HG03520 (cell line): Measurements from ENCODE around the gene CUX1.
"Not testable (repeated sequence)": the region's sequence is repeated elsewhere in the genome, so short reads cannot be mapped to it uniquely, and the experiment has no call there.

Experiments
- ATAC-seq: cut with Tn5 transposase; IDR thresholded peaks from one replicate; pipeline ENCODE4 v1.9.1; 2021; ENCODE audit warnings: mild to moderate bottlenecking, moderate library complexity; ENCODE audit not compliant: unreplicated experiment

CUX1 gene

DNA sequence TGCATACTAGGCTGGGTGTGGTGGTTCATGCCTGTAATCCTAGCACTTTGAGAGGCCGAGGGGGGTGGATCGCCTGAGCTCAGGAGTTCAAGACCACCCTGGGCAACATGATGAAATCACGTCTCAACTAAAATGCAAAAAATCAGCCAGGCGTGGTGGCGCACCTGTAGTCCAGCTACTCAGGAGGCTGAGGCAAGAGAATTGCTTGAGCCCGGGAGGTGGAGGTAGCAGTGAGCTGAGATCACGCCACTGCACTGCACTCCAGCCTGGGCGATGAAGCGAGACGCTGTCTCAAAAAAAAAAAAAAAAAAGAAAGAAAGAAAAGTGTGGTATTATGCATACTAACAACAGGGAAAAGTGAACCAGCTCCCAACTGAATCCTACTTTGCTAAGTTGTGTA, 19.3 kb upstream of the CUX1 start:
- not testable (repeated sequence) for ATAC-seq

DNA sequence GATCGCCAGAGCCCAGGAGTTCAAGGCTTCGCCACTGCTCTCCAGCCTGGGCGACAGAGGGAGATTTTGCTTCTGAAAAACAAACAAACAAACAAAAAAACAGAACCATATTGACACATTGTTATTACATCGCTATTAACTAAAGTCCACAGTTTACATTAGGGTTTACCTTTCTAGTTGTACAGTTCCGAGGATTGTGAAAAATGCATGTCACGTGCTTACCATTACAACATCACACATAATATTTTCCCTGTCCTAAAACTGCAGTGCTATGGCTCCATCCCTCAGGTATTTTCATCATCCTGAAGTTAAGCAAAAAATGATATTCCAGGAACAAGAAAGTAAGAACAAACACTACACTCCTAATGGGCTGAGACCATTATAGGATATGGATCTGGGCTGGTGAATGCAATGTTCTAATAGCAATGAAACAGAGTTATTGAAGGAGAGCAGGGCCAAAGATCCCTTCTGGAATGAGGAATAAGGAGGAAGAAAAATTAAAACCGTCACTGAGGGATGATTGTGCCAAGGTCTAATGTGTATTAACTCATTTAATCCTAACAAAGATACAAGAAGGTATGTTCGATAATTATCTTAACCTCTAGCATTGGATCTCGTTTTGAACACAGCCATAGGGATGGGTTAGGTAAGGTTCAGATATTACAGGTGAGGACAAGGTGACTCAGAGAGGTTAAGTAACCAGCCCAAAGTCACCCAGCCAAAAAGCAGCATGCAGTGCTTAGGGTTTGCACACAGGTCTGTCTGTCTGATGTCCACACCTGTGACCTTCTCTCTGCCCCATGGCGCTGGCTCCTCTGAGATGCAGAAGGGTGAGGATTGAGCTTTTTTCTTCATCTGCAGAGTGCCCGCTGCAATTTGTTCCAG, 14.0 kb upstream of the CUX1 start:
- no peak for ATAC-seq

DNA sequence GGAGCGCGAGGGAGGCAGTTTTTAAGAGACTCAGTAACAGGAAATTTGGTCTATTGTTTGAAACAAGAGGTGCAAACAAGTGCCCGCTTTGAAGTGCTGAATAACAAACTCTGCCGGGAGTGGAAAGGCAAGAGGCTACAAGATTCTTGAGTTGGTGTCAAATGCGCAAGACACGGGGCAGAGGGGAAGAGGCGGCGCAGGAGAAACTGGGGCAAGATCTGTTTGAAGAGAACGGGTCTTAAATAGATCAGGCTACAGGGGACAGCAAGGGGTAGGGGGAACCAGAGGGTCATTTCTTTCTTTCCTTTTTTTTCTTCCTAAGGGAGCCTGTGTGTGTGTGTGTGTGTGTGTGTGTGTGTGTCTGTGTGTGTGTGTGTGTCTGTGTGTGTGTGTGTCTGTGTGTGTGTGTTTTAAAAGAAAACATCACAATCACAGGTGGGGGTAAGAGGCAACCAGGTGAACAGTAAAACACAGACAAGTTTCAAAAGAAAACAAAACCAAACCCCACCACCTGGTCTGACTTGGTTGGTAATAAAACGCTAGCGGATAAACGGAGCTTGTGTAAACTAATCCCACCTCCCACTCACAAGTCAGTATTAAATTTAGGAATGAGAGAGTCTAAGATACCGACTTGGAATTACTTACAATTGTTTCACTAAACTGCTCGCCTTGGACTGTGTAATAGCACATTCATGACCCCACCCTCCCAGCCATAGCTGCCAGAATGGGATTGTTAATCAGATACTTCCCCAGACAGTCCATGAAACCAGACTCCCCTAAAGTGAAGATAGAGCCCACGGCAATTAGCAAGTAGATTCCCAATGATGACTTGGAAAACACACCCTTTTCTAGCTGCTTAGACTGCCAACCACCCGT, 13.1 kb upstream of the CUX1 start:
- ATAC-seq, result no peak

DNA sequence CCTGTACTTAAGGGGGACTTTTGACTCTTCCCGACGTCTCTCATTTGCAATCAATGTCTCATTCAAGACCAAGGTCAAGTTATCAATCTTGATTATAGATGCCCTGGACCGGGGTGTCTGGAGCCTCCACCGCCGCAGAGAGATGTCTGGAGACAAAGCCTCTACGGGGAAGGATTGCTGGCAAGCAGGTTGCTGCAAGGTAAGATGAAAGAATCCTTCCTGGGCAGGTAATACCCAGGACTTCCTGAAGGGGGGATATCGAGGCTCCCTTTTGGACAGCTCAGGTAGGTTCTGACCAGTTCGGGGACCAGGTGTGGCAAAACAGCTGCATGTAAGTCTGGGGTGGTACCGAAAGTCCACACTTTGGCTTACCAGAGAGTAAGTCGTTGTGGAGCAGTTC, 12.5 kb upstream of the CUX1 start:
- no peak for ATAC-seq

DNA sequence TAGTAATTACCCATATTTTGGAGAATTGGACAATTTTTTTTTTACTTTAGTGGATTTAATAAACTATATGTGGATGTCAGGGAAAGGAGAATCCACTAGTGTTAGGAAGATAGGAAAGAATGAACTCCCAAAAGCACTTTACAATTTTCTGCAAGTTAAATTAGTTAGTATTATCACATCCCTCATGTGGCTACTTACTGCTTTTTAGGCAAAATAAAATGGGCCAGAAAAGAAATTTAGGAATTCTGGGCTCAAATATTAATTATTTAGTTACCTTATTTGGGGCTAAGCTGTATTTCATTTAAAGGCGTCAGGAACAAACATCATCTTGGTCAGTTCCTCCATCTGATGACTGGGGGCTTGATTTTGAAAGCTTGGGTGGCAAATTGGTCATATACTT, 4.8 kb upstream of the CUX1 start:
- ATAC-seq, result no peak

DNA sequence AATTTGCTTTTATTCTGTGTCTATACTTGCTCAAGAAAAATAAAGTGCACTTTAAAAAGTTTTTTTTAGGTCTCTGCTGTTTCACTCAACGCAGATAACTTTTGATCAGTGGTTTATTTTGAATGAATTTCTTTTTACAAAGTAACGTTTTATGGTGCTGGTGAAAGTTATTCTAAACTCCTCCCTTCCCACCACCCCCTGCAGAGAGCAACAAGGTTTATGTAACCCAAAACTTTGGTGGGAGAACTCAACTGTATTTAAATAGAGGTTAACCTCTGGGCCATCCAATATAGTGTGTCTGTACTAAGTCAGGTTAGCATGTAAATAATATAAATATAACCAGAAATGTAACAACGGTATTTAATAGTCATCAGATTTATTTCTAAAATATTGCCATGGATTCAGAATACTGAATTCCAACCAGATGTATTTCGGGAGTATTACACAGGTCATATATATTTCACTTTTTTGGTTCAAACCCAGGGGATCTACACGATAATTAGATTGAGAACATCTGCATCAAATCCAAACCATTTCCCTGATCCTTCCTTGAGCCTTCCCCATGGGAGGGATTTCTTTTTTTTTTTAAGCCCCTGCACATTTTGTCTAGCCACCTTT, 3.9 kb upstream of the CUX1 start:
- no peak for ATAC-seq

DNA sequence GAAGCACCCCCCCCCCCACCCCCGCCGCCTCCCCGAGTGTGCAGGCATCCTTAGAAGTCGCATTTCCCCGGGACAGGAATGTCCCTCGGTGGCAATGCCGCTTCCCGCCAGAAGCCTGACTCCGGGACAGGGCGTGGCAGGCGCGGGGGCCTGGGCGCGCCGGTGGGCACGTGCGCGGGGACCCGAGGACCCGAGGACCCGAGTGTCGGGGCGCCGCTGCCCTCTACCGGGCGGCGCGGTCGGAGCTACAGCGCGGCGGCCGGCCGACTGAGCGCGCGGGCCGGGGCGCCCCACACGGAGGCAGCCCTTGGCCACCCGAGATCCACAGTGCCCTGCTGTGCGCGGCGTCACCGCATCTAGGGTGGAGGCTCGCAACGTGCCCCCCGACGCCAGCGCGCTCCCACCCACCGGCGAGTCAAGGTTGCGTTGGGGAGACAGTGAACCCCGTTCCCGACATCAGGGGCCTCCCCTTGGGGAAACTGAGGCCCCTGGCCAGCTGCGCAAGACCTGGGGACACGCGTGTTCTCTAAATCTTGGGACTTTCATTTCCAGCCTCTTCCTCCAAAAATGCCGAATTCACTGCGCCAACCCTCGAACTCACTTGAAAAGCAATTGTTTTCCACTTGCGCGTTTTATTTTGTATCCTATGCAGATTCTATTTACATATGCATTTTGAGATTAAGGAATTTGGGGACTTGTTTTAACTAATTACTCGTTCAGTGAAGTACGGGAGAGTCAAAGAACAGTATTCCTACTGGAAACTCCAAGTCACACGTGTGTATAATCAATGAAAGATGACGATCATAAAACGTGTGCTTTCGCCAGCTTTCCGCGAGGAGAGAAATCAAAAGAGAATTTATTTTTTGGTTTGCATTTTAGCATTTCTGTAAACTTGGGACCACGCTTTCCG, 3.1 kb upstream of the CUX1 start:
- peak; percentile 35 for ATAC-seq

DNA sequence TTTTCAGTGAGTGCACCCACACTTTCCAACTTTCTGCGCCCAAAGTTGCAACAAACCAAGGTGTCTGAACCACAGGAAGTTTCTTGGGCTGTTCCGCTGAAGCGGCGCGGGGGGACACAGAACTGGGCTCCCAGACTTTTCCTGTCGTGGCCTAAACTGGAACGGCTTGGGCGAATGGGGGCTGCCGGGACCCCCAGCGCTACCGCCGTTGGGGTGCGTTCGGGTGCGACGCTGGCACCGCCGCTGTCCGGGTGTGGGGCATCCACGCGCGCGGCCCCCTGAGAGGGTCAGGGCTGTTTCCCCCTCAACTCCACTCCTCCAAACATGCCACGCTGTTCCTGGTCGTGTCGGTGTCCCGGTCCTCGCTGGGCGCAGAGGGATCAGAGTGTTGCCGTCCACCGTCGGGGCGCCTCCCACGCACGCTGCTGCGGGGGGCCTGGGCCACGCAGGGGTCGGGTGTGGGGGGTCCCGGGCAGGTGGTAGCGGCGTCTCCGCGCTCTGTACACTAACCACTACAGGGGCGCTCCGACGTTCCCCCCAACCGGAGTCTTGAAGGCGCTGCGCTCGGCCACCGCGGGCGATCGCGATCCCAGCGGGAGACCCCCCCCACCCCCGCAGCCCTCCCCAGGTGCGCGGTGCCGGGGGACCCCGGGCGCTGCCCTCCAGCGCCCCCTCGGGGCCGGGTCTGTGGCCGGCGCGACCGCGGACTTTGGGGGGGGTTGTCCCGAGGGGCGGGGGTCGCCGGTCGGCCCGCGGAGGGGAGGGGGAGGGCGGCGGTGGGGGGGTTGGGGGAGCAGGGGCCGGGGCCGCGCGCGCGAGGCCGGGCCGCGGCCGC, 2.2 kb upstream of the CUX1 start:
- ATAC-seq, result no peak

DNA sequence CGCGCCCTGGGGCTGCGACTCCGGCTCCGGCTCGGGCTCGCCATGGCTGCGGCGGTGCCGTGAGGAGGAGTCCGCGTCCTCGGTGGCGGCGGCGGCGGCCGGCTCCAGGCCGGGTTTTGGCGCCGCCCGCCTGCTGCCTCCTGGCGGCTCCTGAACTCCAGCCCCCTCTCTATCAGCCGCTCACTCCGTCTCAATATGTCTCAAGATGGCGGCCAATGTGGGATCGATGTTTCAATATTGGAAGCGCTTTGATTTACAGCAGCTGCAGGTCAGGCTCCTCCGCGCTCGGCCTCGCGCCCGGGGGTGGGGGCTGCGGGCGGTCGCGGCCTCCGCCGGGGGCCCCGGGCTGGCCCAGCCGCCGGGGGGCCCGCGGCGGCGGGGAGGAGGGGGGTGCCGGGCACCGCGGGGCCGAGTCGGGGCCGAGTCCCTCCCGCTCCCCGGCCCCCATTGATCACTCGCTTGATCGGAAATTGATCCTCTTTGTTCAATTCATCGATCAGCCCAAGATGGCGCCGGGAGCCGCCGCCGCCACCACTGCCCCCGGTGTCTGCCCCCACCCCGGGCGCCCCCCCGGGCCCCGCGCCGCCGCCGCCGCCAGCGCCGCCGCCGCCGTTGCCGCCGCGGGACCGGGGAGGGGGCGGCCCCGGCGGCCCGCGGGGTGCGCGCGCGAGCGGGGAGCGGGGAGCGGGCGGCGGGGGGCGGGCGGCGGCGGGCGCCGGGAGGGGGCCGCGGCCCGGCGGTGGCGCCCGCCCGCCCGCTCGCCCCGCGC, 1.4 kb upstream of the CUX1 start:
- ATAC-seq, result no peak

DNA sequence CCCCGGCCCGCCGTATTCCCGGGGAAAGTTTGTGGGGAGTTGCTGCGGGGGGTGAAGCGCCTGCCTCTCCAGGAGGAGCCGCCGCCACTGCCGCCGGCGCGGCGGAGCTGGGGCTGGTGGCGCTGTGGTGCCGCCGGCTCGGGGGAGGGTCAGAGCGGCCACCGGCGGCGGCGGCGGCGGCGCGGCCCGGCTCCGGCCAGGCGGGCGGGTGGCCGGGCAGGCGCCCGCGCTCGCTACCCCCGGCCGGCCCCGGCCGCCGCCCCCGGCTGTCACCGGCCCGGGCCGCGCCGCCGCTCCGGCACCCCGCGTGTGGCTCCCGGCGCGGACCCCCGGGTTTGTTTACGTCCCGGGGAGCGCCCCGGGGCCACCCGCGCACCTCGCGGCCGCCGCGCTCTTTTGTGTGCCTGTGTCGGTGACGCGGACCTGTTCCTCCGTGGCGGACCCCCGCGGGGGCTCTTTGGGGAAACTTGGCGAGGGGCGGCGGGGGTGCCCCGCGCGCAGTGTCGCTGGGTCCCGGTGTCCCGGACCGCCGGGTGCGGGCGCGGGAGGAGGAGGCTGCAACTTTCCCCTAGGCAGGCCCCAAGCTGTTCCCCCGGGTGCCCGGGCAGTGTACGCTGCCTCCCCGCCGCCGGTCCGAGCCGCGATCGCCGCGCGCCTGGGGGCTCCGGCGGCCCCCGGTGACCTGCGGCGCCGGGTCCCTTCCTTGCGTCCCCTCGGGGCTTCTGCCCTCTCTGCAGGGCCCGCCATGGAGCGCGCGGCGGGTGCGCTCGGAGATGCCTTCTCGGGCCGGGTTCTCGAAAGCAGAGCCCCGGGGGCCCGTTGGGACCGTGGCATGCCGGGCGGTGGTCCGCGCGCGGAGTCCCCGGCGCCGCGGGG, 593 bp upstream of the CUX1 start:
- ATAC-seq, result no peak

DNA sequence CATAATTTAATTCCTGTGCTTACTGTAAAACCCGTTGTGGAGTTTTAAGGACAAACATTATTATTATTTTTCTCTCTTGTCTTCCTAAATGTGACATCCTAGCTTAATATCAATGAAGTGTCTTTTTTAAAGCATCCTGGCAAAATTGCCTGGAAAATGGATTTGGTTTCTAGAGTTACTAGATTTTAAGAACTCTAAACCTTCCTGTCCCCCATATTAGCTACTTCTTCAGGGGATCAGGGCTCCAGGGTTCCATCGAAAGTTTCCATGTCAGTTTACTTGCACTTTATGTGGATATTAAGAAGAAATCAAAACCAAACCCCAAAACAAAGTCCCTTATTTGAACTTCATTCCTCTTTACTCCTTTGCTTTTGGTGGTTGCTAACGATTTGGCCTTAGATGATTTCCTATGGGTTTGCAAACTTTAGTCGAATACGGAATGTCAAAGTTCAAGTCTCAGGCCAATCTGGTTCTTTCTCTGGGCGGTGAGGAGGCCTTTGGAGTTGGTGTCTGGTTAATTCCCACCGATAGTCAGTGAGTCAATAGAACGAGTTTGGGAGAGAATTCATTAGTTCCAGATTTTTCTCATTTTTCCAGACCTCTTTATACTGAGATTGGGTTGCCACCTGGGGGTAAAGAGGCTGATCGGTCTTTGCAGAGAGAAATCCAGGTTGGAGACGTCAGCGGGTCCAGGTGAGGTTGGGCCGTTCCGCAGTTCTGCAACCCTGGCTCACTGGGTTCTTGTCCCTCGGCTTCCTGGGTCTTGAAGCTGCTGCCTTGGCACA, 1.1 kb downstream of the CUX1 start:
- ATAC-seq, result no peak

DNA sequence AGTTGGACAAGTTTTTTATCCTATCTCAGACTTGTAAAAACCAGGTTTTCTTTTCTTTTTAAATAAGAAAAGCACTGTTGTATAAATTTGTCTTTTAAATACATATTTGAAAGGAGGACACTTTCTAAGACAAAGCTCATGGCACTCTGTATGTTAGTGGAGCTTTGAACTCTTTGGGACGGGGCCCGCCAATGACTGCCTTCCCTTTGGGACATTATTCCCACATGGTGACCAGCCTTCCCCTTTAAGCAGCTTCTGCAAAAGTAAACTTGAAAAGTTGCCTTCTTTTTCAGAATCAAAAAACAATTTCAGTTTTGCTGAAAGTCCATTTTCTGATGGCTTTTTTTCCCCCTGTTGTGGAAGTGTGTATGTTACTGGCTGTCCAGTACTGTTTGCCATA, 1.8 kb downstream of the CUX1 start:
- ATAC-seq, result no peak

DNA sequence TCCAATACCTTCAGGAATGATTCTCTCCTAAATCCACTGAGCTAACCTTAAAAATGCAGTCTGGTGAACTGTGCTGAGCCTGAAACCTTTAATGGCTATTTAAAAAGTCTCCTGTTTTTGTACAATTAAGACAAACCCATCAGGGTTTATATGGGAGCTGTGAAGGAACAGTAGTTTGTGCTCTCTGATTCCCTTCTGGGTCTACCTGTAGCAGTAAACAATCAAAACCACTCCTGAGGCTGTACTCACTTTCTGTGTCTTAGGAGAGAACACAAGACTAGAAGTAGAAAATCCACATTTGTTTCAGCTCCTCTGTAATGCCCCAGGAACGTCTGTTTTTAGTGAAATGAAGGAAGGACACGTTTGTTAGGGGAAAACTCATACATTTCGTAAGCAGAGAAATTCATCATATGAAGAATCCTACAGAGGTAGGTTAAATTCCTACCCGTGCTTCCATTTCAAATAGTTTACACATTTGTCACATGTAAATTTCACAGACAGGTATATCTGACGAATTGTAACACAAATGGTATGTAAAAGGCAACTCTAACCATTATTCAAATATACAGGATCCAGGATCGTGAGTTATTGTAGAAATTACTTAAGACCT, 2.6 kb downstream of the CUX1 start:
- no peak for ATAC-seq

DNA sequence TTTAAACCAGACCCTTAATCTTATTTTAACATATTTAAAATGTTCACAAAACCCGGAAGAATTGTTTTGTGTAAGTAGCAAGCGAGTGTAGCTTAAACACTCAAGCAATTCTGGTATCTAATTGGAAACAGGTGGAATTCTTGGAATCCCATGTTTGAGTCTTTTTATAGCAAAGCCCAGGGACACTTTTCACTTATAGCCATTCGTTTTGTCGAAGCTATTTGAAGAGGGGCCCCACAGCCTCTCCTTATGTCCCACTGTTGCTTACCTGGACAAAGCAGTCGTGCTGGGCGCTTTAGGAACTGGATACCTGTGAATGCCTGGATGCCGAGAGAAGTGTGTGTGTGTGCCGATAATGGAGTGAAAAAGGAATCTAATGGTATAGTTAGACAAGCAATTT, 3.3 kb downstream of the CUX1 start:
- no peak for ATAC-seq

DNA sequence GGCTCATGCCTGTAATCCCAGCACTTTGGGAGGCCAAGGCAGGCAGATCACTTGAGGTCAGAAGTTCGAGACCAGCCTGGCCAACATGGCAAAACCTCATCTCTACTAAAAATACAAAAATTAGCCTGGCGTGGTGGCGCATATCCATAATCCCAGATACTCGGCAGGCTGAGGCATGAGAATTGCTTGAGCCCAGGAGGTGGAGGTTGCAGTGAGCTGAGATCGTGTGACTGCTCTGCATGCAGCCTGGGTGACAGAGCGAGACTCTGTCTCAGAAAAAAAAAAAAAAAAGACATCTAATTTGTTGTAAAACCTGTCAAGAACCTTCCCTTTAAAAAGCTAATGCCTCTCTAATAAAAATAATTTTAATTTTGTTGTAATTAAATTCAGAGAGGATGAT, 5.2 kb downstream of the CUX1 start:
- not testable (repeated sequence) for ATAC-seq

DNA sequence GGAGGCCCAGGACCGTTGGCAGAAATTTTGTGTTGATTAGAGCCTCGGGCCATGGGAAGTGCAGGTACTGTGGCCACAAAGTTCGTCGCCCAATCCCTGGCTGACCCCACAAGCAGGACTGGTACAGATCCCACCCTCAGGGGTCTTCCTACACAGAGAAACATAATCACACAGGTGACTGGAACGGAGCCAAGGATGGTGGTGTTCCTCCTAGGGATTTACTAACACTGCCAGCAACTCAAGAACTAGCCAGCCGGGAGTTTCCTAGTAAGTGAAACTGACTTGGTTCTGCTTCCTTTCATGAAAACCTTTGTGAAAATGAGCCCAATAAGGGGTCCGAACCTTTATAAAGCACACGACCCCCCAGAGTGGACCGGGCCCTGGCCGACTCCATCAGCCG, 5.7 kb downstream of the CUX1 start:
- ATAC-seq, result no peak

DNA sequence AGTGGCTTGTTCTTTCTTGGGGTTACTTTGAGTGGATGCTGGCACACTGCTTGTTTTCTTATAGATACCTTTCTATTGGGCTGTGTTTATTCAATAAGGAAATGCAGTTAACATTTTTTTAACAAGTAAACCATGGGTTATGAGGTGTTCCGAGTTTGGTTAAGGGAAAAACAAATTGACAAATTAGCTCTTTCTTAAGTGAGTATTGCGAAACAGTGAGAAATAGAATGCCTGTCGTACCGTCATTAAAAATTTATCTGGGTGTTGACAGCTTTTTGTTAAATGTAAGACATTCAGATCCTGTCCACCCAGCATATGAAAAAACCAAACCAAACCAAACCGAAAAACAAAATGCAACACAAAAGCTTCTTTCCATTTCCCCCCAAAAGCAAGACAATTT, 6.2 kb downstream of the CUX1 start:
- no peak for ATAC-seq
